ENCODE results near the gene RAB15.

RAB15 gene

GRCh38 chr14:65000898-65001591 lies 28.9 kb upstream of the RAB15 start:
- no peak for DNase-seq
- Histone ChIP-seq H3K4me2 (ENCODE audit: low read length, poor library complexity, severe bottlenecking) (no peak overlapping the region), H3K79me1 (replicated peaks; ENCODE audit: low read length, poor library complexity, severe bottlenecking) (peaks cover 20% of the 10 kb centered on the region), H3K27ac (ENCODE audit: low read length, poor library complexity, severe bottlenecking) (peak overlapping the region; percentile 12), H3K9me3 (ENCODE audit: control insufficient read depth, low read length) (no peaks in the 10 kb centered on the region), H3K9ac (ENCODE audit: low read length) (no peak overlapping the region), H3K36me3 (ENCODE audit: control insufficient read depth in 1 of 2, insufficient read depth in 2 of 2, low read depth in 1 of 2, low read length in 2 of 2) (no peaks in the 10 kb centered on the region), H2AK5ac (ENCODE audit: low read length, severe bottlenecking) (peak overlapping the region; percentile 45), H3K23ac (ENCODE audit: low read length in 2 of 2) (no peak overlapping the region), H3K18ac (ENCODE audit: low read depth in 1 of 2, low read length in 2 of 2) (peak overlapping the region in 1 of 2 experiments; percentile 40), H4K8ac (ENCODE audit: low read length) (no peak overlapping the region), H3K4ac (ENCODE audit: low read depth in 1 of 2, low read length in 2 of 2) (no peak overlapping the region), H3K4me3 (ENCODE audit: insufficient read depth in 1 of 2, low read depth in 1 of 2, low read length in 2 of 2) (no peak overlapping the region), H2AFZ (ENCODE audit: low read depth, low read length) (no peak overlapping the region), H2BK12ac (ENCODE audit: low read length in 2 of 2) (no peak overlapping the region), H2BK15ac (ENCODE audit: low read depth, poor library complexity, severe bottlenecking) (no peak overlapping the region), H2BK5ac (ENCODE audit: low read depth, low read length, poor library complexity, severe bottlenecking) (no peak overlapping the region), H3K14ac (ENCODE audit: low read length in 2 of 2) (no peak overlapping the region), H3K4me1 (ENCODE audit: control insufficient read depth, insufficient read depth, low read depth, low read length) (peaks cover 6% of the 10 kb centered on the region), H3K27me3 (ENCODE audit: control insufficient read depth in 1 of 2, insufficient read depth in 1 of 2, low read length in 2 of 2) (no peaks in the 10 kb centered on the region), H4K91ac (ENCODE audit: low read length) (no peak overlapping the region), H2BK120ac (ENCODE audit: low read depth, low read length) (no peak overlapping the region)
- WGBS: 93% methylated on average over 3 of the region's 6 CpGs

- Histone ChIP-seq H2AK5ac (ENCODE audit: low read length, severe bottlenecking) (no peak overlapping the region), H2BK5ac (ENCODE audit: low read depth, low read length, poor library complexity, severe bottlenecking) (no peak overlapping the region)
These were observed 26.4 kb upstream of the RAB15 start for GRCh38 chr14:64998455-64998931.

GRCh38 chr14:64997108-64997794 lies 25.1 kb upstream of the RAB15 start:
- no peak overlapping the region for H3K4ac ChIP-seq (ENCODE audit: low read depth in 1 of 2, low read length in 2 of 2)
- 98% methylated on average over 7 of the region's 7 CpGs for WGBS

More at GRCh38 chr14:64998455-64998931, 26.4 kb upstream of the RAB15 start:
- Histone ChIP-seq H2BK120ac (ENCODE audit: low read depth, low read length) (no peak overlapping the region), H3K9me3 (ENCODE audit: control insufficient read depth, low read length) (no peaks in the 10 kb centered on the region), H4K8ac (ENCODE audit: low read length) (no peak overlapping the region), H3K27me3 (ENCODE audit: control insufficient read depth in 1 of 2, insufficient read depth in 1 of 2, low read length in 2 of 2) (no peaks in the 10 kb centered on the region), H3K23ac (ENCODE audit: low read length in 2 of 2) (no peak overlapping the region), H3K36me3 (ENCODE audit: control insufficient read depth in 1 of 2, insufficient read depth in 2 of 2, low read depth in 1 of 2, low read length in 2 of 2) (no peaks in the 10 kb centered on the region), H3K9ac (ENCODE audit: low read length) (no peak overlapping the region), H3K79me1 (replicated peaks; ENCODE audit: low read length, poor library complexity, severe bottlenecking) (peaks cover 30% of the 10 kb centered on the region), H3K4ac (ENCODE audit: low read depth in 1 of 2, low read length in 2 of 2) (no peak overlapping the region), H4K91ac (ENCODE audit: low read length) (no peak overlapping the region), H3K14ac (ENCODE audit: low read length in 2 of 2) (no peak overlapping the region), H3K4me3 (ENCODE audit: insufficient read depth in 1 of 2, low read depth in 1 of 2, low read length in 2 of 2) (no peak overlapping the region), H3K4me1 (ENCODE audit: control insufficient read depth, insufficient read depth, low read depth, low read length) (peaks cover 3% of the 10 kb centered on the region), H2BK12ac (ENCODE audit: low read length in 2 of 2) (no peak overlapping the region), H2BK15ac (ENCODE audit: low read depth, poor library complexity, severe bottlenecking) (no peak overlapping the region), H3K18ac (ENCODE audit: low read depth in 1 of 2, low read length in 2 of 2) (no peak overlapping the region), H2AFZ (ENCODE audit: low read depth, low read length) (no peak overlapping the region), H3K27ac (ENCODE audit: low read length, poor library complexity, severe bottlenecking) (no peak overlapping the region), H3K4me2 (ENCODE audit: low read length, poor library complexity, severe bottlenecking) (no peak overlapping the region)
- no peak for DNase-seq

GRCh38 chr14:64995291-64995690 lies 23.2 kb upstream of the RAB15 start:
- no peak overlapping the region for H2BK12ac ChIP-seq (ENCODE audit: low read length in 2 of 2)
- no peak overlapping the region for H3K4ac ChIP-seq (ENCODE audit: low read depth in 1 of 2, low read length in 2 of 2)
- peak; percentile 60 for DNase-seq
- H2AK5ac ChIP-seq (ENCODE audit: low read length, severe bottlenecking): no peak overlapping the region
- H3K27ac ChIP-seq (ENCODE audit: low read length, poor library complexity, severe bottlenecking): no peak overlapping the region
- H3K4me1 ChIP-seq (ENCODE audit: control insufficient read depth, insufficient read depth, low read depth, low read length): no peaks in the 10 kb centered on the region
- H3K4me3 ChIP-seq (ENCODE audit: insufficient read depth in 1 of 2, low read depth in 1 of 2, low read length in 2 of 2): no peak overlapping the region
- H2BK15ac ChIP-seq (ENCODE audit: low read depth, poor library complexity, severe bottlenecking): no peak overlapping the region
- H2BK120ac ChIP-seq (ENCODE audit: low read depth, low read length): no peak overlapping the region
- no peak overlapping the region for H2AFZ ChIP-seq (ENCODE audit: low read depth, low read length)
- no peak overlapping the region for H3K4me2 ChIP-seq (ENCODE audit: low read length, poor library complexity, severe bottlenecking)
- H3K36me3 ChIP-seq (ENCODE audit: control insufficient read depth in 1 of 2, insufficient read depth in 2 of 2, low read depth in 1 of 2, low read length in 2 of 2): no peaks in the 10 kb centered on the region
- no peak overlapping the region for H3K18ac ChIP-seq (ENCODE audit: low read depth in 1 of 2, low read length in 2 of 2)
- H3K27me3 ChIP-seq (ENCODE audit: control insufficient read depth in 1 of 2, insufficient read depth in 1 of 2, low read length in 2 of 2): no peaks in the 10 kb centered on the region
- no CpG with 5 or more reads among the region's 3 CpGs for WGBS
- H3K9me3 ChIP-seq (ENCODE audit: control insufficient read depth, low read length): no peaks in the 10 kb centered on the region
- H4K91ac ChIP-seq (ENCODE audit: low read length): no peak overlapping the region
- H4K8ac ChIP-seq (ENCODE audit: low read length): no peak overlapping the region
- no peak overlapping the region for H3K9ac ChIP-seq (ENCODE audit: low read length)
- H3K14ac ChIP-seq (ENCODE audit: low read length in 2 of 2): no peak overlapping the region
- no peak overlapping the region for H2BK5ac ChIP-seq (ENCODE audit: low read depth, low read length, poor library complexity, severe bottlenecking)
- H3K23ac ChIP-seq (ENCODE audit: low read length in 2 of 2): no peak overlapping the region
- H3K79me1 ChIP-seq (replicated peaks; ENCODE audit: low read length, poor library complexity, severe bottlenecking): peaks cover 33% of the 10 kb centered on the region

More at GRCh38 chr14:64997108-64997794, 25.1 kb upstream of the RAB15 start:
- no peak overlapping the region for H3K4me2 ChIP-seq (ENCODE audit: low read length, poor library complexity, severe bottlenecking)
- H3K9ac ChIP-seq (ENCODE audit: low read length): no peak overlapping the region
- no peak overlapping the region for H2BK15ac ChIP-seq (ENCODE audit: low read depth, poor library complexity, severe bottlenecking)
- no peak overlapping the region for H2BK12ac ChIP-seq (ENCODE audit: low read length in 2 of 2)
- no peaks in the 10 kb centered on the region for H3K36me3 ChIP-seq (ENCODE audit: control insufficient read depth in 1 of 2, insufficient read depth in 2 of 2, low read depth in 1 of 2, low read length in 2 of 2)
- H3K27me3 ChIP-seq (ENCODE audit: control insufficient read depth in 1 of 2, insufficient read depth in 1 of 2, low read length in 2 of 2): no peaks in the 10 kb centered on the region
- no peak overlapping the region for H2BK5ac ChIP-seq (ENCODE audit: low read depth, low read length, poor library complexity, severe bottlenecking)
- H3K18ac ChIP-seq (ENCODE audit: low read depth in 1 of 2, low read length in 2 of 2): no peak overlapping the region
- H3K79me1 ChIP-seq (replicated peaks; ENCODE audit: low read length, poor library complexity, severe bottlenecking): peaks cover 30% of the 10 kb centered on the region
- H2AFZ ChIP-seq (ENCODE audit: low read depth, low read length): no peak overlapping the region
- H2AK5ac ChIP-seq (ENCODE audit: low read length, severe bottlenecking): no peak overlapping the region
- H3K9me3 ChIP-seq (ENCODE audit: control insufficient read depth, low read length): no peaks in the 10 kb centered on the region
- no peak overlapping the region for H4K8ac ChIP-seq (ENCODE audit: low read length)
- H2BK120ac ChIP-seq (ENCODE audit: low read depth, low read length): no peak overlapping the region
- H3K14ac ChIP-seq (ENCODE audit: low read length in 2 of 2): no peak overlapping the region
- H4K91ac ChIP-seq (ENCODE audit: low read length): peak overlapping the region; percentile 18
- no peak overlapping the region for H3K23ac ChIP-seq (ENCODE audit: low read length in 2 of 2)
- no peak overlapping the region for H3K27ac ChIP-seq (ENCODE audit: low read length, poor library complexity, severe bottlenecking)
- peaks cover 3% of the 10 kb centered on the region for H3K4me1 ChIP-seq (ENCODE audit: control insufficient read depth, insufficient read depth, low read depth, low read length)
- DNase-seq: no peak
- no peak overlapping the region for H3K4me3 ChIP-seq (ENCODE audit: insufficient read depth in 1 of 2, low read depth in 1 of 2, low read length in 2 of 2)
